ENCODE results near the gene PPP4R1. TPM values are rescaled to one million over a fixed set of nuclear protein-coding genes. Genes with fewer than 3 reads are reported as not detected.
"Not testable (repeated sequence)": the region's sequence is repeated elsewhere in the genome, so short reads cannot be mapped to it uniquely, and the experiment has no call there.

Gene PPP4R1
- polyA plus RNA-seq, 4 donors, result 31.1 to 73.1 (median 51.3) TPM

GRCh38 chr18:9608298-9608697 lies 6.1 kb downstream of the PPP4R1 start:
- DNase-seq, result no peak
- FAIRE-seq, result no peak
- Histone ChIP-seq H3K4me3 (ENCODE audit: low read depth in 1 of 3, low read length in 3 of 3) (no peak overlapping the region), H3K36me3 (ENCODE audit: control insufficient read depth in 3 of 3, insufficient read depth in 2 of 3, low read depth in 1 of 3, low read length in 3 of 3) (peaks cover 0 to 6% (median 2%) of the 10 kb centered on the region in 3 donors), H3K4me1 (ENCODE audit: control insufficient read depth in 3 of 3, insufficient read depth in 2 of 3, low read depth in 1 of 3, low read length in 2 of 3) (peaks cover 3 to 17% (median 15%) of the 10 kb centered on the region in 3 donors), H3K27me3 (ENCODE audit: control insufficient read depth in 3 of 3, insufficient read depth in 3 of 3, low read length in 3 of 3) (no peaks in the 10 kb centered on the region), H3K9me3 (ENCODE audit: control insufficient read depth in 2 of 2, insufficient read depth in 1 of 2, low read depth in 1 of 2, low read length in 1 of 2) (peaks cover 0 to 2% of the 10 kb centered on the region in 2 donors), H3K27ac (ENCODE audit: low read depth in 1 of 3, low read length in 2 of 3) (no peak overlapping the region)

- peaks cover 3 to 11% (median 10%) of the 10 kb centered on the region in 3 donors for H3K4me1 ChIP-seq (ENCODE audit: control insufficient read depth in 3 of 3, insufficient read depth in 2 of 3, low read depth in 1 of 3, low read length in 2 of 3)
- 91 to 96% (median 92%) methylated on average over 5 of the region's 5 CpGs for WGBS, 3 donors
- H3K4me3 ChIP-seq (ENCODE audit: low read depth in 1 of 3, low read length in 3 of 3); H3K27me3 ChIP-seq (ENCODE audit: control insufficient read depth in 3 of 3, insufficient read depth in 3 of 3, low read length in 3 of 3); FAIRE-seq; H3K9me3 ChIP-seq (ENCODE audit: control insufficient read depth in 2 of 2, insufficient read depth in 1 of 2, low read depth in 1 of 2, low read length in 1 of 2); H3K36me3 ChIP-seq (ENCODE audit: control insufficient read depth in 3 of 3, insufficient read depth in 2 of 3, low read depth in 1 of 3, low read length in 3 of 3); H3K27ac ChIP-seq (ENCODE audit: low read depth in 1 of 3, low read length in 2 of 3); DNase-seq: not testable (repeated sequence)
Measured at GRCh38 chr18:9607111-9607510, 7.2 kb downstream of the PPP4R1 start.

- no peaks in the 10 kb centered on the region for H3K27me3 ChIP-seq (ENCODE audit: control insufficient read depth in 3 of 3, insufficient read depth in 3 of 3, low read length in 3 of 3)
- no peak overlapping the region for H3K4me3 ChIP-seq (ENCODE audit: low read depth in 1 of 3, low read length in 3 of 3)
- FAIRE-seq (no peak), DNase-seq (no peak)
- H3K27ac ChIP-seq (ENCODE audit: low read depth in 1 of 3, low read length in 2 of 3), result no peak overlapping the region
- H3K4me1 ChIP-seq (ENCODE audit: control insufficient read depth in 3 of 3, insufficient read depth in 2 of 3, low read depth in 1 of 3, low read length in 2 of 3), result peaks cover 3 to 11% (median 8%) of the 10 kb centered on the region in 3 donors
- H3K9me3 ChIP-seq (ENCODE audit: control insufficient read depth in 2 of 2, insufficient read depth in 1 of 2, low read depth in 1 of 2, low read length in 1 of 2), result peaks cover 0 to 4% of the 10 kb centered on the region in 2 donors
- H3K36me3 ChIP-seq (ENCODE audit: control insufficient read depth in 3 of 3, insufficient read depth in 2 of 3, low read depth in 1 of 3, low read length in 3 of 3), result peaks cover 0 to 7% (median 0%) of the 10 kb centered on the region in 3 donors
- WGBS, 3 donors, result 94 to 100% (median 96%) methylated on average over 3 of the region's 3 CpGs
Measured at GRCh38 chr18:9606039-9606438, 8.3 kb downstream of the PPP4R1 start.

- Histone ChIP-seq H3K36me3 (ENCODE audit: control insufficient read depth in 3 of 3, insufficient read depth in 2 of 3, low read depth in 1 of 3, low read length in 3 of 3) (peaks cover 0 to 11% (median 0%) of the 10 kb centered on the region in 3 donors), H3K27ac (ENCODE audit: low read depth in 1 of 3, low read length in 2 of 3) (no peak overlapping the region), H3K4me1 (ENCODE audit: control insufficient read depth in 3 of 3, insufficient read depth in 2 of 3, low read depth in 1 of 3, low read length in 2 of 3) (peaks cover 3 to 11% (median 7%) of the 10 kb centered on the region in 3 donors), H3K4me3 (ENCODE audit: low read depth in 1 of 3, low read length in 3 of 3) (no peak overlapping the region), H3K27me3 (ENCODE audit: control insufficient read depth in 3 of 3, insufficient read depth in 3 of 3, low read length in 3 of 3) (no peaks in the 10 kb centered on the region), H3K9me3 (ENCODE audit: control insufficient read depth in 2 of 2, insufficient read depth in 1 of 2, low read depth in 1 of 2, low read length in 1 of 2) (peaks cover 0 to 11% of the 10 kb centered on the region in 2 donors)
- DNase-seq, result no peak
- WGBS, 3 donors, result 88 to 100% (median 90%) methylated on average over 2 of the region's 2 CpGs
- FAIRE-seq, result no peak
Measured at GRCh38 chr18:9604348-9604747, 10.0 kb downstream of the PPP4R1 start.

GRCh38 chr18:9599328-9599727 lies 15.0 kb downstream of the PPP4R1 start:
- no peak overlapping the region for H3K27ac ChIP-seq (ENCODE audit: low read depth in 1 of 3, low read length in 2 of 3)

GRCh38 chr18:9597609-9598008 lies 16.8 kb downstream of the PPP4R1 start:
- Histone ChIP-seq H3K4me1 (ENCODE audit: control insufficient read depth in 3 of 3, insufficient read depth in 2 of 3, low read depth in 1 of 3, low read length in 2 of 3) (peaks cover 3 to 13% (median 7%) of the 10 kb centered on the region in 3 donors), H3K9me3 (ENCODE audit: control insufficient read depth in 2 of 2, insufficient read depth in 1 of 2, low read depth in 1 of 2, low read length in 1 of 2) (peaks cover 0 to 8% of the 10 kb centered on the region in 2 donors), H3K27ac (ENCODE audit: low read depth in 1 of 3, low read length in 2 of 3) (no peak overlapping the region), H3K4me3 (ENCODE audit: low read depth in 1 of 3, low read length in 3 of 3) (no peak overlapping the region), H3K36me3 (ENCODE audit: control insufficient read depth in 3 of 3, insufficient read depth in 2 of 3, low read depth in 1 of 3, low read length in 3 of 3) (peaks cover 0 to 15% (median 0%) of the 10 kb centered on the region in 3 donors), H3K27me3 (ENCODE audit: control insufficient read depth in 3 of 3, insufficient read depth in 3 of 3, low read length in 3 of 3) (no peaks in the 10 kb centered on the region)
- FAIRE-seq, result no peak
- WGBS, 3 donors, result 91 to 94% (median 92%) methylated on average over 3 of the region's 3 CpGs
- no peak for DNase-seq

More at GRCh38 chr18:9599328-9599727, 15.0 kb downstream of the PPP4R1 start:
- DNase-seq (no peak), FAIRE-seq (no peak)
- Histone ChIP-seq H3K4me3 (ENCODE audit: low read depth in 1 of 3, low read length in 3 of 3) (no peak overlapping the region), H3K36me3 (ENCODE audit: control insufficient read depth in 3 of 3, insufficient read depth in 2 of 3, low read depth in 1 of 3, low read length in 3 of 3) (peaks cover 0 to 10% (median 0%) of the 10 kb centered on the region in 3 donors), H3K4me1 (ENCODE audit: control insufficient read depth in 3 of 3, insufficient read depth in 2 of 3, low read depth in 1 of 3, low read length in 2 of 3) (peaks cover 3 to 7% (median 5%) of the 10 kb centered on the region in 3 donors), H3K9me3 (ENCODE audit: control insufficient read depth in 2 of 2, insufficient read depth in 1 of 2, low read depth in 1 of 2, low read length in 1 of 2) (peaks cover 0 to 11% of the 10 kb centered on the region in 2 donors), H3K27me3 (ENCODE audit: control insufficient read depth in 3 of 3, insufficient read depth in 3 of 3, low read length in 3 of 3) (no peaks in the 10 kb centered on the region)

GRCh38 chr18:9596843-9597526 lies 17.4 kb downstream of the PPP4R1 start:
- DNase-seq, result no peak
- no peak overlapping the region for H3K4me3 ChIP-seq (ENCODE audit: low read depth in 1 of 3, low read length in 3 of 3)
- H3K27me3 ChIP-seq (ENCODE audit: control insufficient read depth in 3 of 3, insufficient read depth in 3 of 3, low read length in 3 of 3), result no peaks in the 10 kb centered on the region
- 89 to 97% (median 96%) methylated on average over 4 of the region's 4 CpGs for WGBS, 3 donors
- peaks cover 0 to 15% (median 0%) of the 10 kb centered on the region in 3 donors for H3K36me3 ChIP-seq (ENCODE audit: control insufficient read depth in 3 of 3, insufficient read depth in 2 of 3, low read depth in 1 of 3, low read length in 3 of 3)
- H3K27ac ChIP-seq (ENCODE audit: low read depth in 1 of 3, low read length in 2 of 3), result peak overlapping the region in 1 of 3 donors; percentile 74
- H3K9me3 ChIP-seq (ENCODE audit: control insufficient read depth in 2 of 2, insufficient read depth in 1 of 2, low read depth in 1 of 2, low read length in 1 of 2), result peaks cover 0 to 8% of the 10 kb centered on the region in 2 donors
- peaks cover 3 to 13% (median 7%) of the 10 kb centered on the region in 3 donors for H3K4me1 ChIP-seq (ENCODE audit: control insufficient read depth in 3 of 3, insufficient read depth in 2 of 3, low read depth in 1 of 3, low read length in 2 of 3)
- no peak for FAIRE-seq

- H3K36me3 ChIP-seq (ENCODE audit: control insufficient read depth in 3 of 3, insufficient read depth in 2 of 3, low read depth in 1 of 3, low read length in 3 of 3), result peaks cover 0 to 14% (median 0%) of the 10 kb centered on the region in 3 donors
- peaks cover 3 to 13% (median 7%) of the 10 kb centered on the region in 3 donors for H3K4me1 ChIP-seq (ENCODE audit: control insufficient read depth in 3 of 3, insufficient read depth in 2 of 3, low read depth in 1 of 3, low read length in 2 of 3)
- H3K4me3 ChIP-seq (ENCODE audit: low read depth in 1 of 3, low read length in 3 of 3), result no peak overlapping the region
- FAIRE-seq (no peak), DNase-seq (no peak)
- WGBS, 3 donors, result 66 to 93% (median 81%) methylated on average over 3 of the region's 3 CpGs
- H3K9me3 ChIP-seq (ENCODE audit: control insufficient read depth in 2 of 2, insufficient read depth in 1 of 2, low read depth in 1 of 2, low read length in 1 of 2), result peaks cover 0 to 8% of the 10 kb centered on the region in 2 donors
- no peaks in the 10 kb centered on the region for H3K27me3 ChIP-seq (ENCODE audit: control insufficient read depth in 3 of 3, insufficient read depth in 3 of 3, low read length in 3 of 3)
- H3K27ac ChIP-seq (ENCODE audit: low read depth in 1 of 3, low read length in 2 of 3), result peak overlapping the region in 1 of 3 donors; percentile 74
Measured at GRCh38 chr18:9596226-9596625, 18.1 kb downstream of the PPP4R1 start.
